GM19025 (cell line): Measurements from ENCODE around the gene USP33.
"Not testable (repeated sequence)": the region's sequence is repeated elsewhere in the genome, so short reads cannot be mapped to it uniquely, and the experiment has no call there.

ENCODE experiments used
- ATAC-seq: cut with Tn5 transposase; IDR thresholded peaks from one replicate; pipeline ENCODE4 v1.9.1; 2021; ENCODE audit warnings: mild to moderate bottlenecking, low read depth, moderate library complexity; ENCODE audit not compliant: unreplicated experiment

The USP33 gene

GRCh38 chr1:77674807-77675206 is 84.8 kb downstream of the USP33 start:
- ATAC-seq = not testable (repeated sequence)

DNA sequence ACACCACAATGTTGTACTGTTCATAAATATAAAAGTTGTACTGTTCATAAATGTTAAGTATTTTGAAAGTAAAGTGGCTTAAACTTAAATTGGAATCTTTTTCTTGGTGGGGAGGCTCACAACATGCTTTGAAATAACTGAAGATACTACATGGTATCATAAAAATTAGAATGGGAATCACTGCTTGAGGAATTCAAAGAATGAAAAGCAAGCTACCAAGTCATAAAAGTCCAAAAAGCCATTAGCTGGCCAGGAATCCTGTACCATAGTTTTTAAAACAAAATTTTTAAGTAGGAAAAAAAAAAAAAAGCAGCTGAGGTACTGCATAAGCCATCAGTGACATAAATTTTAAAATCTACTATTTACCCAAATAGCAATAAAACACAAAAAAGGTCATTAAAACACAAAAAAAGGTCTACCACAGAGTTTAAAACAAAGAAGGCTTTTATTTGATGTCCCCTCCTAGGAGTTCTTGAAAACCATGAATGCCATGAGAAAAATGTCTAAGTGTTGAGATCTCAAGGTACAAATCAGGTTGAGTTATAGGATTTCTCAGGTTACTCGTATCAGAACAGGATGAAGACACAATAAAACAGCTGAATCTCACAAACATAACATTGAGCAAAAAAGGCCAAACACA is 85.8 kb downstream of the USP33 start:
- ATAC-seq = no peak

GRCh38 chr1:77673030-77673429 is 86.6 kb downstream of the USP33 start:
- ATAC-seq = no peak

GRCh38 chr1:77672374-77672773 is 87.3 kb downstream of the USP33 start:
- no peak for ATAC-seq

GRCh38 chr1:77671836-77672235 is 87.8 kb downstream of the USP33 start:
- ATAC-seq = no peak

- no peak for ATAC-seq
Observed at GRCh38 chr1:77670330-77670729, 89.3 kb downstream of the USP33 start.

GRCh38 chr1:77668924-77669449 is 90.7 kb downstream of the USP33 start:
- ATAC-seq = no peak

DNA sequence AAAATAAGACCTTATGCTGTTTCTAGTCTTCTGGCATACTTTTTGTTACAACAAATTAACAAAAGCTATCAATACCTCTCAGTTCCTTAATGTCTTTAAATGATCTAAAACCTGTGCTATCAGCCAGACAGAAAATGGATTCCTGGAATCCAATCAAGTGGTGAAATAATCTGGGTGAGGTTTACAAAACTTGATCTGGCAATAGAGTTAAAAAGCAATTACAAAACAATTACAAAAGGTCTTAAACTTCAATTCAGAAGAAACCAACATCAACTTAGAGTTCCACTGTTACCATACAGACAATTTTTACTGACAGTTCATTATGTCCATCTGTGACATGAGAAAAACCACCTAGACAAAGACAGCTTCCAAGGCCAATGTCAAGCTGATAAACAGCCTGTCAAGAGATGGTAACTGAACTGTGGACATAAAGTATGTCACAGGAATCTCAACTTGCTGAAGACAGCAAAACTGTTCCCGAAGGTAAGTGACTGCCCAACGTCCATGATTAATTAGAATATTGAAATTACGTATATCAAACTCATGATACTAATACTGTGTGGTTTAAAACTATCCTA is 94.6 kb downstream of the USP33 start:
- ATAC-seq = no peak

GRCh38 chr1:77661696-77662095 is 98.0 kb downstream of the USP33 start:
- ATAC-seq = no peak

DNA sequence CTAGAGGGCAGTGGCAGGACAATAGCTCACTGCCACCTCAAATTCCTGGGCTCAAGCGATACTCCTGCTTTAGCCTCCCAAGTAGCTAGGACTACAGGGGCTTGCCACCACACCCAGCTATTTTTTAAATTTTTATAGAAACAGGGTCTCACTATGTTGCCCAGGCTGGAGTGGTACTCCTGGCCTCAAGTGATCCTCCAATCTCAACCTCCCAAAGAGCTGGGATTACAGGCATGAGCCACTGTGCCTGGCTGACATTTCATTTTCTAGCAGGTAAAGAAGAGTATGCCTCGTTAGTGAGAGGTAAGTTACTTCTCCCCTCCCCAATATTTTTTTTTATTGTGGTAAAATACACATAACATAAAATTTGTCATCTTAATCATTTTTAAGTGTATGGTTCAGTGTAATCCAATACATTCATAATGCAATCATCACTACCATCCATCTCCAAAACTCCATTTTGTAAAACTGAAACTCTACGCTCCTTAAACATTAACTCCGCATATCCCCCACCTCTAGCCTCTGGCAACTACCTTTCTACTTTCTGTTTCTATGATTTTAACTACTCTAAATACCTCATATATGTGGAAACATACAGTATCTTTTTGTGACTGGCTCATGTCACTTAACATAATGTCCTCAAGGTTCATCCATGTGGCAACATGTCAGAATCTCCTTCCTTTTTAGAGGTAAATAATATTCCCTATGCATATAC is 99.6 kb downstream of the USP33 start:
- no peak for ATAC-seq

DNA sequence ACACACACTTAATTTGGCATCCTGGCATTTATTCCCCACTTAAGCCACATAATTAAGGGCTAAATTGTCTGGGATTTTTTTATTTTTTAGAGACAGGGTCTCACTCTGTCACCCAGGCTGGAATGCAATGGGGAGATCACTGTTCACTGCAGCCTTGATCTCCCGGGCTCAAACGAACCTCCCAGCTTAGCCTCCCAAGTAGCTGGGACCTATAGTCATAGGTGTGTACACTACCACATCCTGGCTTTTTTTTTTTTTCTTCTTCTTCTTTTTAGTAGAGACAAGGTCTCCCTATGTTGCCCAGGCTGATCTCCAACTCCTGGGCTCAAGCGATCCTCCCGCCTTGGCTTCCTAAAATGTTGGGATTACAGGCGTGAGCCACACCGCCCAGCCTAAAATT is 101.4 kb downstream of the USP33 start:
- no peak for ATAC-seq

DNA sequence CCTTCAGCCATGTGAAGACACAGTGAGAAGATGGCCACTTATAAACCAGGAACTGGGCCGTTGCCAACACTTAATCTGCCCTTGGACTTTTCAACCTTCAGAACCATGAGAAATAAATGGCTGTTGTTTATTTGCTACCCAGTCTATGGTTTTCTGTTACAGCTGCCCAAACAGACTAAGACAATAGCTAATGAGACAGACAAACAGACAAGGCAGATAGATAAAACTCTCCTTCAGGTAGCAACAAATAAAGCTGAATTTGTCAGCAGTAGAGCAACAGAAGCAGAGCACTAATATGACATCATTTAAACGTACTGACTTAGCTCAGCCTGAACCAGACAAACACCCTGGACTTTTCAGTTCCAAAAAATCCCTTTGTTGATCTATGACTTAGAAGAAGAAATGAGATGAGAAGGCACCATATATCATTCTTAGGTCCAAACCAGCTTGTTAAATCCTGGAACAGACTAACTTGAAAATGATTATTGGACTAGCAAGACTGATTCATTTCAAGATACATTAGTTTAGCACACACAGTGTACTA is 104.1 kb downstream of the USP33 start:
- ATAC-seq = no peak

GRCh38 chr1:77652970-77653516 is 106.6 kb downstream of the USP33 start:
- no peak for ATAC-seq

DNA sequence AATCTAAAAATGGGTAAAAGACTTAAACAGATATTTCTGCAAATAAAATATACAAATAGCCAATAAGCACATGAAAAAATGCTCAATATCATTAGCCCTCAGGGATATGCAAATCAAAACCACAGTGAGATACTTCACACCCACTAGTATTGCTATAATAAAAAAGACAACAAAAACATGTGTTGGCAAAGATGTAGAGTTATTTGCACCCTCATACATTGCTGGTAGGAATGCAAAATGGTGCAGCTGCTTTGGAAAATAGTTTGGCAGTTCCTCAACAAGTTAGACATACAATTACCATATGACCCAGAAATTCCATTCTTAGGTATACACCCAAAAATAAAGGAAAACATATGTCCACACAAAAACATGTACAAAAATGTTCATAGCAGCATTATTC is 107.4 kb downstream of the USP33 start:
- ATAC-seq = no peak

DNA sequence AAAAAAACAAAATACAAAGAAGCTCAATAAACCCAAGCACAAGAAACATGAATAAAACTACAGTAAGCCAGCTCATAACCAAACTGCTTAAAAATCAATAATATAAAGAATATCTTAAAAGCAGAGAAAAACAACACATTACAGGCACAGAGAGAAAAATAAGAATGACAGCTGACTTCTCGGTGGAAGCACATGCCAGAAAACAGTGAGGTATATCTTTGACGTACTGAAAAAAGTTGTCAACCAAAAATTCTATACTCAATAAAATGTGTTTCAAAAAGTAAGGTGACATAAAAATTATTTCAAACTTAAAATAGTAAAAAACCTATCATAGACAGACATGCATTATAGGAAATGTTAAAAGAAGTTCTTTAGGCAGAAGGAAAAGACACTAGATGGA is 110.5 kb downstream of the USP33 start:
- no peak for ATAC-seq

GRCh38 chr1:77646224-77646623 is 113.4 kb downstream of the USP33 start:
- not testable (repeated sequence) for ATAC-seq
